ENCODE measurements around the gene LMOD1.
A peak's percentile ranks its signal among the peaks of the same experiment; 100 is the strongest.

LMOD1 gene

GRCh38 chr1:201939574-201939973 is 6.8 kb downstream of the LMOD1 start:
- peaks cover 37% of the 10 kb centered on the region for H3K4me1 Mint-ChIP-seq
- H3K27ac Mint-ChIP-seq: peak overlapping the region in 2 of 3 experiments; percentile 26 to 64
- TF ChIP-seq CTCF (IDR thresholded peaks at IDR 0.05; ENCODE audit: unreplicated experiment in 3 of 3): no peak
- H3K27me3 Mint-ChIP-seq (ENCODE audit: low read depth): no peaks in the 10 kb centered on the region
- no peaks in the 10 kb centered on the region for H3K36me3 Mint-ChIP-seq (ENCODE audit: low read depth)
- H3K4me3 Mint-ChIP-seq: no peak overlapping the region
- no peaks in the 10 kb centered on the region for H3K9me3 Mint-ChIP-seq

- H3K4me1 Mint-ChIP-seq: peaks cover 41% of the 10 kb centered on the region
- no peaks in the 10 kb centered on the region for H3K9me3 Mint-ChIP-seq
- TF ChIP-seq CTCF (IDR thresholded peaks at IDR 0.05; ENCODE audit: unreplicated experiment in 3 of 3): no peak
- H3K4me3 Mint-ChIP-seq: no peak overlapping the region
- no peaks in the 10 kb centered on the region for H3K27me3 Mint-ChIP-seq (ENCODE audit: low read depth)
- H3K36me3 Mint-ChIP-seq (ENCODE audit: low read depth): no peaks in the 10 kb centered on the region
- peak overlapping the region in 2 of 3 experiments; percentile 26 to 64 for H3K27ac Mint-ChIP-seq
These were observed 7.2 kb downstream of the LMOD1 start for GRCh38 chr1:201939148-201939547.

GRCh38 chr1:201938440-201939035 is 7.8 kb downstream of the LMOD1 start:
- H3K4me1 Mint-ChIP-seq: peaks cover 43% of the 10 kb centered on the region
- peak overlapping the region in 2 of 3 experiments; percentile 26 to 38 for H3K27ac Mint-ChIP-seq
- H3K27me3 Mint-ChIP-seq (ENCODE audit: low read depth): no peaks in the 10 kb centered on the region
- no peaks in the 10 kb centered on the region for H3K9me3 Mint-ChIP-seq
- H3K36me3 Mint-ChIP-seq (ENCODE audit: low read depth): no peaks in the 10 kb centered on the region
- TF ChIP-seq CTCF (IDR thresholded peaks at IDR 0.05; ENCODE audit: unreplicated experiment in 3 of 3): no peak
- no peak overlapping the region for H3K4me3 Mint-ChIP-seq

GRCh38 chr1:201937624-201938213 is 8.6 kb downstream of the LMOD1 start:
- H3K36me3 Mint-ChIP-seq (ENCODE audit: low read depth): no peaks in the 10 kb centered on the region
- H3K9me3 Mint-ChIP-seq: no peaks in the 10 kb centered on the region
- TF ChIP-seq CTCF (IDR thresholded peaks at IDR 0.05; ENCODE audit: unreplicated experiment in 3 of 3): no peak
- H3K4me1 Mint-ChIP-seq: peaks cover 37% of the 10 kb centered on the region
- peak overlapping the region in 1 of 3 experiments; percentile 38 for H3K27ac Mint-ChIP-seq
- H3K27me3 Mint-ChIP-seq (ENCODE audit: low read depth): no peaks in the 10 kb centered on the region
- no peak overlapping the region for H3K4me3 Mint-ChIP-seq

GRCh38 chr1:201933840-201934430 is 12.4 kb downstream of the LMOD1 start:
- Mint-ChIP-seq H3K4me3 (no peak overlapping the region), H3K9me3 (no peaks in the 10 kb centered on the region), H3K27me3 (ENCODE audit: low read depth) (no peaks in the 10 kb centered on the region), H3K4me1 (peaks cover 14% of the 10 kb centered on the region), H3K27ac (peak overlapping the region in 1 of 3 experiments; percentile 25), H3K36me3 (ENCODE audit: low read depth) (no peaks in the 10 kb centered on the region)
- no peak for TF ChIP-seq CTCF (IDR thresholded peaks at IDR 0.05; ENCODE audit: unreplicated experiment in 3 of 3)
